Neuronal stem cell (in vitro differentiated cells): ENCODE measurements around the gene UROS. TPM values are rescaled to one million over a fixed set of nuclear protein-coding genes. Genes with fewer than 3 reads are reported as not detected.

Source experiments
- DNase-seq: peaks from one replicate; pipeline ENCODE4 v3.0.0-alpha.2; 2013; ENCODE audit warnings: low spot score
- H2AFZ ChIP-seq: one replicate; pipeline ENCODE4 v1.6.1; 2013; ENCODE audit warnings: mild to moderate bottlenecking, low read length, inconsistent platforms
- H2AK5ac ChIP-seq: 2 replicates; pipeline ENCODE4 v1.6.1; 2013; ENCODE audit warnings: low read depth, mild to moderate bottlenecking, inconsistent platforms, low read length, moderate library complexity, mixed read lengths
- H2BK120ac ChIP-seq: 2 replicates; pipeline ENCODE4 v1.6.1; 2013; ENCODE audit warnings: low read depth, mild to moderate bottlenecking, inconsistent platforms, low read length, moderate library complexity, mixed read lengths
- H2BK12ac ChIP-seq: one replicate; pipeline ENCODE4 v1.6.1; 2013; ENCODE audit warnings: low read length, inconsistent platforms
- H2BK15ac ChIP-seq: 2 replicates; pipeline ENCODE4 v1.6.1; 2013; ENCODE audit warnings: mild to moderate bottlenecking, low read length, inconsistent platforms, mixed read lengths
- H2BK5ac ChIP-seq: one replicate; pipeline ENCODE4 v1.6.1; 2013; ENCODE audit warnings: inconsistent platforms, mild to moderate bottlenecking, low read length, moderate library complexity
- H3K14ac ChIP-seq: one replicate; pipeline ENCODE4 v1.6.1; 2013; ENCODE audit warnings: low read length, inconsistent platforms
- H3K18ac ChIP-seq: 2 replicates; pipeline ENCODE4 v1.6.1; 2013; ENCODE audit warnings: low read length, inconsistent platforms
- H3K23ac ChIP-seq: 2 replicates; pipeline ENCODE4 v1.6.1; 2013; ENCODE audit warnings: low read depth, mild to moderate bottlenecking, mixed read lengths, low read length, inconsistent platforms; ENCODE audit not compliant: poor library complexity
- H3K27ac ChIP-seq: replicated peaks from 3 replicates; pipeline ENCODE4 v1.5.1; 2013; ENCODE audit warnings: low read length, inconsistent platforms
- H3K27me3 ChIP-seq, 3 experiments: 2 replicates each; pipeline ENCODE4 v1.6.1; 2013; ENCODE audit warnings: low read length in 3 of 3, mild to moderate bottlenecking in 2 of 3, inconsistent platforms in 1 of 3, low read depth in 1 of 3, mixed read lengths in 1 of 3, moderate library complexity in 1 of 3; ENCODE audit not compliant: control insufficient read depth in 3 of 3, insufficient read depth in 3 of 3
- H3K36me3 ChIP-seq, 2 donors: replicated peaks in 1 of 2; 2 replicates each; pipeline ENCODE4 v1.6.1; 2013; ENCODE audit warnings: low read length in 2 of 2; ENCODE audit not compliant: control insufficient read depth in 2 of 2, insufficient read depth in 2 of 2
- H3K4ac ChIP-seq: 2 replicates; pipeline ENCODE4 v1.6.1; 2013; ENCODE audit warnings: inconsistent platforms, mild to moderate bottlenecking, low read length, moderate library complexity
- H3K4me1 ChIP-seq, 2 donors: 1 replicate in 1 of 2; 2 replicates in 1 of 2; pipeline ENCODE4 v1.6.1; 2013; ENCODE audit warnings: low read length in 2 of 2, low read depth in 1 of 2; ENCODE audit not compliant: control insufficient read depth in 2 of 2, insufficient read depth in 1 of 2
- H3K4me2 ChIP-seq: one replicate; pipeline ENCODE4 v1.6.1; 2013; ENCODE audit warnings: mild to moderate bottlenecking, low read length, inconsistent platforms; ENCODE audit not compliant: insufficient read depth, poor library complexity, severe bottlenecking
- H3K4me3 ChIP-seq, 2 donors: 2 replicates each; pipeline ENCODE4 v1.5.1; 2013; ENCODE audit warnings: low read length in 2 of 2, mild to moderate bottlenecking in 2 of 2, inconsistent platforms in 1 of 2, moderate library complexity in 1 of 2
- H3K79me1 ChIP-seq: one replicate; pipeline ENCODE4 v1.6.1; 2013; ENCODE audit warnings: low read depth, mild to moderate bottlenecking, inconsistent platforms, low read length, moderate library complexity
- H3K9ac ChIP-seq: one replicate; pipeline ENCODE4 v1.6.1; 2013; ENCODE audit warnings: mild to moderate bottlenecking, low read depth, low read length, inconsistent platforms; ENCODE audit not compliant: poor library complexity
- H3K9me3 ChIP-seq, 2 donors: replicated peaks in 1 of 2; 2 replicates each; pipeline versions ENCODE3 to v1.6.1; 2013; ENCODE audit warnings: low read length in 2 of 2, mild to moderate bottlenecking in 2 of 2, inconsistent platforms in 1 of 2, low read depth in 1 of 2, mixed read lengths in 1 of 2, moderate library complexity in 1 of 2; ENCODE audit not compliant: control insufficient read depth in 2 of 2, insufficient read depth in 1 of 2
- H4K8ac ChIP-seq: one replicate; pipeline ENCODE4 v1.6.1; 2013; ENCODE audit warnings: low read depth, mild to moderate bottlenecking, inconsistent platforms, low read length, moderate library complexity
- H4K91ac ChIP-seq: one replicate; pipeline ENCODE4 v1.6.1; 2013; ENCODE audit warnings: low read length, low read depth, mild to moderate bottlenecking, inconsistent platforms; ENCODE audit not compliant: poor library complexity
- WGBS, 2 donors: extraction: QIAGEN DNeasy Blood & Tissue Kit; methylation state at CpG; one replicate each; pipeline ENCODE4 v1.1.7; 2013; ENCODE audit warnings: missing lambda C conversion rate in 2 of 2, mixed read lengths in 1 of 2; ENCODE audit not compliant: insufficient read length in 2 of 2, insufficient replicate concordance in 1 of 2; ENCODE audit errors: extremely low coverage in 2 of 2; 5-methylcytosine and 5-hydroxymethylcytosine counted together
- small RNA-seq: library from polyadenylated mRNA; stranded (forward); fragments of <200 nt; extraction: miRNeasy Mini kit (QIAGEN cat#:217004); gene quantifications from one replicate; pipeline ENCODE3, GENCODE V24; 2013; ENCODE audit not compliant: insufficient read depth

The UROS gene

DNA sequence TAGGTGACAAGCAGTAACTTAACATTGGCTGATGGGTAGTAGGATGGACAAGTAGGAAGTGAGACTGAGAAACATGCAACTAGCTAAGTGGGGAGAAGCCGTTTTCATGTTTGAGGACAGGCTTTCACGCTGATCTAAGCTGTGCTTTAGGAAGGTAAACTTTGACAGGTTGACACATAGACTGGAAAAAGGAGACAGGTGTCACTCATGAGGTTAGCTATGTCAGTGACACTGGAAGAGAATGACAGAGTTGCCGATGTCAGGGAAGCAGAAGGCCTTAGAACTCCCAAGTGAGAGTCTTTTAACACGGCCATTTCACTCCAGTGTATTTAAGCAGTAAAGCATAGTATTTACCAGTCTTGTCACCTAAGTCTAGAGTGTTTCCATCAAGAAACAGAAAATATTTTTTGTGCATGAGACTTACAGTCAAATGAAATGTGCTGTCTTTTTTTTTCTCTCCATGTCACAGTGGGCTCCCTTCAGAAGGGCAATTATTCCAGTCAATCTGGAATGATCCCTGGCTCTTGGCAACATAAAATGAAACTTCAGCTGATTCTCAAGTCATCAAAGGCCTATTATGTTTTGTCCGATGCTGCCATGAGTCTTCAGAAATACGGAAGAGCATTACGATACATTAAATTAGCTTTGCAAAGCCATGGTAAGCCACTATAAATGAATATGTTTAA lies 82.9 kb downstream of the UROS start:
- Histone ChIP-seq H2BK15ac (no peak overlapping the region), H2BK12ac (no peak overlapping the region), H2AFZ (no peak overlapping the region), H3K4me1 (peaks cover 0 to 5% of the 10 kb centered on the region in 2 donors), H3K79me1 (no peaks in the 10 kb centered on the region), H3K27me3 (no peaks in the 10 kb centered on the region), H3K27ac (no peak overlapping the region), H3K23ac (no peak overlapping the region), H3K9me3 (no peaks in the 10 kb centered on the region), H3K14ac (no peak overlapping the region), H2BK5ac (no peak overlapping the region), H2AK5ac (no peak overlapping the region), H3K18ac (no peak overlapping the region), H3K4me2 (no peak overlapping the region), H3K4ac (no peak overlapping the region), H4K8ac (no peak overlapping the region), H3K4me3 (no peak overlapping the region), H3K9ac (no peak overlapping the region), H3K36me3 (peaks cover 37 to 99% of the 10 kb centered on the region in 2 donors), H2BK120ac (no peak overlapping the region), H4K91ac (no peak overlapping the region)
- no peak for DNase-seq
- no CpG with 5 or more reads among the region's 7 CpGs for WGBS, 2 donors

Small RNAs within 50 kb of the gene (small RNA-seq; reads per million reads assigned to genes)
- not detected for gene MIR4484
- gene RF00017 = not detected
